SU-DHL-6 (cell line): ENCODE results near the gene MTRR.

Experiments used
- H2AFZ ChIP-seq: fragments of 200-600 bp; sonication (generic); 2 replicates; pipeline ENCODE4 v1.6.1; 2014; ENCODE audit warnings: low read depth, mild to moderate bottlenecking, moderate library complexity, mixed read lengths, antibody characterized with exemption, low read length; ENCODE audit not compliant: severe bottlenecking
- H3F3A ChIP-seq: fragments of 200-600 bp; shearing (Covaris generic); 2 replicates; pipeline ENCODE4 v1.6.0; 2016; ENCODE audit warnings: antibody characterized with exemption, mild to moderate bottlenecking; ENCODE audit not compliant: insufficient read depth
- H3K27ac ChIP-seq: fragments of 200-600 bp; sonication (generic); 2 replicates; pipeline ENCODE4 v1.5.1; 2016; ENCODE audit warnings: low read depth, mild to moderate bottlenecking, low read length, moderate library complexity, mixed read lengths
- H3K27me3 ChIP-seq: fragments of 200-600 bp; sonication (generic), shearing (Covaris generic); 2 replicates; pipeline ENCODE4 v1.6.0; 2014; ENCODE audit warnings: mild to moderate bottlenecking, low read length
- H3K36me3 ChIP-seq: fragments of 200-600 bp; sonication (generic); 2 replicates; pipeline ENCODE4 v1.6.1; 2014; ENCODE audit warnings: mild to moderate bottlenecking, low read length, mixed read lengths
- H3K4me2 ChIP-seq: fragments of 300-600, 200-600 bp; shearing (Covaris generic), sonication (generic); 2 replicates; pipeline ENCODE4 v1.6.0; 2014; ENCODE audit warnings: low read length, low read depth, mild to moderate bottlenecking; ENCODE audit not compliant: poor library complexity, severe bottlenecking
- H3K4me3 ChIP-seq: fragments of 200-600 bp; sonication (generic); 2 replicates; pipeline ENCODE4 v1.5.1; 2014; ENCODE audit warnings: antibody characterized with exemption, low read length, mild to moderate bottlenecking, mixed read lengths; ENCODE audit not compliant: insufficient read depth, poor library complexity, severe bottlenecking
- H3K79me2 ChIP-seq: fragments of 200-600 bp; sonication (generic); 2 replicates; pipeline ENCODE4 v1.6.1; 2014; ENCODE audit warnings: mild to moderate bottlenecking, low read length, moderate library complexity; ENCODE audit not compliant: insufficient read depth
- H3K9ac ChIP-seq: fragments of 200-600 bp; sonication (generic); 2 replicates; pipeline ENCODE4 v1.7.0; 2014; ENCODE audit warnings: mild to moderate bottlenecking, low read length
- H3K9me2 ChIP-seq: fragments of 200-600 bp; sonication (generic); replicated peaks from 2 replicates; pipeline ENCODE4 v1.6.1; 2014; ENCODE audit warnings: low read length; ENCODE audit not compliant: insufficient read depth
- H3K9me3 ChIP-seq: fragments of 200-600 bp; sonication (generic); 2 replicates; pipeline ENCODE4 v1.6.1; 2014; ENCODE audit warnings: low read length, mixed read lengths; ENCODE audit not compliant: insufficient read depth
- H4K20me1 ChIP-seq: fragments of 200-600 bp; sonication (generic); 2 replicates; pipeline ENCODE4 v1.6.1; 2014; ENCODE audit warnings: low read depth, mild to moderate bottlenecking, antibody characterized with exemption, low read length, moderate library complexity, mixed read lengths
- EZH2phosphoT487 ChIP-seq: fragments of 200-600 bp; sonication (generic), shearing (Covaris generic); conservative IDR thresholded peaks from 2 replicates; pipeline ENCODE4 v1.6.1; 2018; ENCODE audit warnings: mild to moderate bottlenecking, antibody characterized with exemption, low read length, moderate library complexity, mixed read lengths
- TF ChIP-seq, protein P1 (sequence below): fragments of 200-600 bp; sonication (generic); IDR thresholded peaks from one replicate; pipeline ENCODE4 v1.5.1; 2017; ENCODE audit warnings: antibody characterized with exemption, mild to moderate bottlenecking, low read length, moderate library complexity; ENCODE audit not compliant: insufficient read depth, poor library complexity, severe bottlenecking

The MTRR gene

DNA sequence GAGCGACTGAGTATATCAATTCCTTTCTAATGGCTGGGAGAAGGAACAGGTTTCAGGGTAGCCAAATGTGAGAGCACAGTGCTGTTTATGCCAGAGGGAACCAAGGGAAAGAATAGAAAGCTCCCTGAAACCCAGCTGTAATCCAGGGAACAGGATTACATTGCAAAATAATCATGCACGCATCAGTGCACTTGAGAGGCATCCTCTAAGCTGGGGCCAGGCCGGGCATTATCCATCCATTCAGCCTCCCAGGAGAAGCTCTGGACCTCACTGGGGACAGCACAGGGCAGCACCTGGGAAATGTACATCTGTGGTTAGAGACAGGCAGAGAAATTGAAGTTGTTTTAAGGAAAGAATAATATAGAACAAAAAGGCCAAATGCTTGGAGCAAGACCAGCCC, 72.7 kb downstream of the MTRR start:
- Histone ChIP-seq H2AFZ (no peak overlapping the region), H3K4me3 (no peak overlapping the region), H3K9ac (no peak overlapping the region)

GRCh38 chr5:7947301-7947700, 78.4 kb downstream of the MTRR start:
- Histone ChIP-seq H3K27ac (no peak overlapping the region), H3K9ac (no peak overlapping the region), H3K4me3 (no peak overlapping the region), H3K79me2 (no peaks in the 10 kb centered on the region), H3F3A (no peaks in the 10 kb centered on the region), H3K4me2 (no peak overlapping the region), H3K9me2 (no peaks in the 10 kb centered on the region; the same call in 1 of the 2 replicates), H3K36me3 (no peaks in the 10 kb centered on the region), H4K20me1 (no peaks in the 10 kb centered on the region), H3K27me3 (no peaks in the 10 kb centered on the region), H3K9me3 (no peaks in the 10 kb centered on the region), H2AFZ (no peak overlapping the region)
- no peak for TF ChIP-seq EZH2phosphoT487
- TF ChIP-seq, protein P1, sequence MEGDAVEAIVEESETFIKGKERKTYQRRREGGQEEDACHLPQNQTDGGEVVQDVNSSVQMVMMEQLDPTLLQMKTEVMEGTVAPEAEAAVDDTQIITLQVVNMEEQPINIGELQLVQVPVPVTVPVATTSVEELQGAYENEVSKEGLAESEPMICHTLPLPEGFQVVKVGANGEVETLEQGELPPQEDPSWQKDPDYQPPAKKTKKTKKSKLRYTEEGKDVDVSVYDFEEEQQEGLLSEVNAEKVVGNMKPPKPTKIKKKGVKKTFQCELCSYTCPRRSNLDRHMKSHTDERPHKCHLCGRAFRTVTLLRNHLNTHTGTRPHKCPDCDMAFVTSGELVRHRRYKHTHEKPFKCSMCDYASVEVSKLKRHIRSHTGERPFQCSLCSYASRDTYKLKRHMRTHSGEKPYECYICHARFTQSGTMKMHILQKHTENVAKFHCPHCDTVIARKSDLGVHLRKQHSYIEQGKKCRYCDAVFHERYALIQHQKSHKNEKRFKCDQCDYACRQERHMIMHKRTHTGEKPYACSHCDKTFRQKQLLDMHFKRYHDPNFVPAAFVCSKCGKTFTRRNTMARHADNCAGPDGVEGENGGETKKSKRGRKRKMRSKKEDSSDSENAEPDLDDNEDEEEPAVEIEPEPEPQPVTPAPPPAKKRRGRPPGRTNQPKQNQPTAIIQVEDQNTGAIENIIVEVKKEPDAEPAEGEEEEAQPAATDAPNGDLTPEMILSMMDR, result no peak

More for the DNA sequence above, 72.7 kb downstream of the MTRR start:
- H3K36me3 ChIP-seq, result no peaks in the 10 kb centered on the region
- TF ChIP-seq, protein P1, result no peak
- no peak for TF ChIP-seq EZH2phosphoT487
- no peaks in the 10 kb centered on the region for H3F3A ChIP-seq
- no peaks in the 10 kb centered on the region for H3K27me3 ChIP-seq
- H3K27ac ChIP-seq, result no peak overlapping the region
- no peak overlapping the region for H3K4me2 ChIP-seq
- H3K9me3 ChIP-seq, result no peaks in the 10 kb centered on the region
- no peaks in the 10 kb centered on the region for H4K20me1 ChIP-seq
- H3K79me2 ChIP-seq, result no peaks in the 10 kb centered on the region
- no peaks in the 10 kb centered on the region for H3K9me2 ChIP-seq
